ENCODE data around the gene PPP1R1A. TPM values are rescaled to one million over a fixed set of nuclear protein-coding genes. Genes with fewer than 3 reads are reported as not detected.
A peak's percentile ranks its signal among the peaks of the same experiment; 100 is the strongest.

The PPP1R1A gene
- total RNA-seq, 6 donors from 2014 or later: 0.22 to 0.89 (median 0.30) TPM; not detected in 2

- 64 to 83% methylated on average over 4 to 5 of the region's 5 CpGs for whole genome bisulfite sequencing, 2 donors
- ATAC-seq (ENCODE audit: low FRiP score in 2 of 2) (no peak), DNase-seq (no peak)
- no peaks in the 10 kb centered on the region for H3K27me3 ChIP-seq
- H3K4me3 ChIP-seq: no peak overlapping the region
- no peaks in the 10 kb centered on the region for H3K36me3 ChIP-seq
- no peak overlapping the region for H3K27ac ChIP-seq
- H3K4me1 ChIP-seq: peaks cover 0 to 18% (median 5%) of the 10 kb centered on the region in 4 donors
- no peaks in the 10 kb centered on the region for H3K9me3 ChIP-seq
- TF ChIP-seq CTCF (IDR thresholded peaks at IDR 0.05) (no peak), POLR2A (IDR thresholded peaks at IDR 0.05) (no peak), EP300 (IDR thresholded peaks at IDR 0.05) (no peak), POLR2AphosphoS5 (IDR thresholded peaks at IDR 0.05) (no peak)
These were observed 30.1 kb downstream of the PPP1R1A start for GRCh38 chr12:54558311-54558710.

- 44 to 49% methylated on average over 6 of the region's 6 CpGs for WGBS, 2 donors
- Histone ChIP-seq H3K36me3 (no peaks in the 10 kb centered on the region), H3K27me3 (no peaks in the 10 kb centered on the region), H3K4me1 (peaks cover 0 to 12% (median 5%) of the 10 kb centered on the region in 4 donors), H3K4me3 (no peak overlapping the region), H3K27ac (no peak overlapping the region), H3K9me3 (no peaks in the 10 kb centered on the region)
- TF ChIP-seq POLR2AphosphoS5 (IDR thresholded peaks at IDR 0.05) (no peak), EP300 (IDR thresholded peaks at IDR 0.05) (no peak), POLR2A (IDR thresholded peaks at IDR 0.05) (no peak), CTCF (IDR thresholded peaks at IDR 0.05) (no peak)
- DNase-seq (no peak), ATAC-seq (ENCODE audit: low FRiP score in 2 of 2) (no peak)
These were observed 32.7 kb downstream of the PPP1R1A start for GRCh38 chr12:54555670-54556257.

- WGBS, 2 donors: 5 to 10% methylated on average over 11 to 18 of the region's 22 CpGs
- ATAC-seq (ENCODE audit: low FRiP score in 2 of 2) (peak; percentile 20 to 25), DNase-seq (peak in 1 of 2 donors; percentile 64)
- no peaks in the 10 kb centered on the region for H3K36me3 ChIP-seq
- no peak for TF ChIP-seq EP300 (IDR thresholded peaks at IDR 0.05)
- no peak for TF ChIP-seq CTCF (IDR thresholded peaks at IDR 0.05)
- no peak for TF ChIP-seq POLR2A (IDR thresholded peaks at IDR 0.05)
- TF ChIP-seq POLR2AphosphoS5 (IDR thresholded peaks at IDR 0.05): no peak
- peaks cover 12 to 17% (median 13%) of the 10 kb centered on the region in 4 donors for H3K4me1 ChIP-seq
- peaks cover 0 to 6% (median 1%) of the 10 kb centered on the region in 4 donors for H3K27me3 ChIP-seq
- H3K4me3 ChIP-seq: peak overlapping the region in 3 of 4 donors; percentile 28 to 47 (median 42)
- no peak overlapping the region for H3K27ac ChIP-seq
- no peaks in the 10 kb centered on the region for H3K9me3 ChIP-seq
These were observed 38.5 kb downstream of the PPP1R1A start for GRCh38 chr12:54549774-54550451.

GRCh38 chr12:54546511-54546910 is 41.9 kb downstream of the PPP1R1A start:
- 59 to 70% methylated on average over 2 of the region's 2 CpGs for WGBS, 2 donors
- DNase-seq: no peak
- peaks cover 12 to 17% (median 13%) of the 10 kb centered on the region in 4 donors for H3K4me1 ChIP-seq
- peaks cover 0 to 10% (median 0%) of the 10 kb centered on the region in 4 donors for H3K36me3 ChIP-seq
- ATAC-seq (ENCODE audit: low FRiP score in 2 of 2): no peak
- H3K27ac ChIP-seq: no peak overlapping the region
- peaks cover 0 to 6% (median 1%) of the 10 kb centered on the region in 4 donors for H3K27me3 ChIP-seq
- H3K4me3 ChIP-seq: no peak overlapping the region
- TF ChIP-seq POLR2A (IDR thresholded peaks at IDR 0.05): no peak
- no peak for TF ChIP-seq EP300 (IDR thresholded peaks at IDR 0.05)
- TF ChIP-seq POLR2AphosphoS5 (IDR thresholded peaks at IDR 0.05): no peak
- no peak for TF ChIP-seq CTCF (IDR thresholded peaks at IDR 0.05)
- H3K9me3 ChIP-seq: no peaks in the 10 kb centered on the region
